Activated CD8-positive, alpha-beta memory T cell treated with anti-CD3 and anti-CD28 coated beads for 48 hours (primary cell): ENCODE measurements around the gene MARVELD1.
"Not testable (repeated sequence)": the region's sequence is repeated elsewhere in the genome, so short reads cannot be mapped to it uniquely, and the experiment has no call there.

ENCODE experiments used
- DNase-seq, 3 experiments: peaks; one replicate each; pipeline ENCODE4 v3.0.0-alpha.2; 2020; ENCODE audit warnings: low read depth in 2 of 3, low spot score in 2 of 3

Gene MARVELD1

DNA sequence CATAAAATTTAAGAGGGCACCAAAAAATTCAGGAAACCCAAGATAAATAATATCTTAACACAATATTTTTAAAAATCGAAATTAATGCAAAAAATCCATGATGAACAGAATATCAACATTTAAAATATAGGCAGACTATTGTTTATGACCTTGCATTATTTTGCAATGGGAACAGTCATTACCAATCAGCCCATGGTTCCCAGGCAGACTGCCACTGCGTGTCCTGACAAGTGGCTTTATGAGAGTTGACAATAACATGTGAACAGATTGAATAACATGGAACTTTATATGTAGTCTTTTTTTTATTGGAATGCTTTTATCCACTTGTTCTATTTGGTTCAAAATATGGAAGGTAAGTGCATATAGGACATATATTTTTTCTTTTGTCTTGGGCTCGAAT lies 23.4 kb upstream of the MARVELD1 start:
- no peak for DNase-seq

DNA sequence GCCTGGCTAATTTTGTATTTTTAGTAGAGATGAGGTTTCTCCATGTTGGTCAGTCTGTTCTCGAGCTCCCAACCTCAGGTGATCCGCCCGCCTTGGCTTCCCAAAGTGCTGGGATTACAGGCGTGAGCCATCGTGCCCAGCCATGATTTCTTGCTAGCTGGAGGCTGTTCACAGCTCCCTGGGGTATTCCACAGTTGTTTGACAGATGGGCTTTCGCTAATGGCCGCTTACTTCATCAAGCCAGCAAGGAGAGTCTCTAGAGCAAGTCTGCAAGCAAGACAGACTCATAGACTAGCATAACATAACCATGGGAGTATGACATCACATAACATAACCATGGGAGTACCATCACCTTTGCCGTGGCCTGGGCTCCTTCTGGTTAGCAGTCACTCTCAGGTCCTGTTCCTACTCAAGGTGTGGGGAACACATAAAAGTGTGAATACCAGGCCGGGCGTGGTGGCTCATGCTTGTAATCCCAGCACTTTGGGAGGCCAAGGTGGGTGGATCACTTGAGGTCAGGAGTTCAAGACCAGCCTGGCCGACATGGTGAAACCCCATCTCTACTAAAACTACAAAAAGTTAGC lies 15.4 kb upstream of the MARVELD1 start:
- DNase-seq, result not testable (repeated sequence)

DNA sequence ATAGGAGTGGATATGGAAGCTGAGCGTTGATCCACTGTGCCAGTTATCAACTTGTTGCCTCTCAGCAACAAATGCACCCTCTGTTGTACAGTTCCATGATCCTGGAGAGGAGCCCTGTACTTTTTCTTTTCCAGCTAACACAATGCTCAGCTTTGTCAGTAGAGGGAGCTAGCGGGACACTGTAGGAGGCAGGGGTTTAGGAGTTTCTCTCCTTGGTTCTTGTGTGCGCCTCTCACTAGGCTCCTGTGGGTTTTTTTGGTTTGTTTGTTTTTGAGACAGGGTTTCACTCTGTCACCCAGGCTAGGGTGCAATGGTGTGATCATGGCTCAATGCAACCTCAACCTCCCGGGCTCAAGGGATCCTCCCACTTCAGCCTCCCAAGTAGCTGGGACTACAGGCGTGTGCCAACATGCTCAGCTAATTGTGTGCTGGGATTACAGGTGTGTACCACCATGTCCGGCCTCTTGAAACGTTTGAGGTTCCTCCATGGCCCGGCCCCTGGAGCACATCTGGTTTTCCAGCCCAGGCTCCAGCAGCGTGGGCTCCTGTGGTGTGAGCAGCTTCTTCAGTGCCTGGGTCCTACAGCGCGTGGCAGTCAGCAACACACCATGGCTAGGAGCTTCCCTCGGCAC lies 12.0 kb upstream of the MARVELD1 start:
- DNase-seq, result no peak

DNA sequence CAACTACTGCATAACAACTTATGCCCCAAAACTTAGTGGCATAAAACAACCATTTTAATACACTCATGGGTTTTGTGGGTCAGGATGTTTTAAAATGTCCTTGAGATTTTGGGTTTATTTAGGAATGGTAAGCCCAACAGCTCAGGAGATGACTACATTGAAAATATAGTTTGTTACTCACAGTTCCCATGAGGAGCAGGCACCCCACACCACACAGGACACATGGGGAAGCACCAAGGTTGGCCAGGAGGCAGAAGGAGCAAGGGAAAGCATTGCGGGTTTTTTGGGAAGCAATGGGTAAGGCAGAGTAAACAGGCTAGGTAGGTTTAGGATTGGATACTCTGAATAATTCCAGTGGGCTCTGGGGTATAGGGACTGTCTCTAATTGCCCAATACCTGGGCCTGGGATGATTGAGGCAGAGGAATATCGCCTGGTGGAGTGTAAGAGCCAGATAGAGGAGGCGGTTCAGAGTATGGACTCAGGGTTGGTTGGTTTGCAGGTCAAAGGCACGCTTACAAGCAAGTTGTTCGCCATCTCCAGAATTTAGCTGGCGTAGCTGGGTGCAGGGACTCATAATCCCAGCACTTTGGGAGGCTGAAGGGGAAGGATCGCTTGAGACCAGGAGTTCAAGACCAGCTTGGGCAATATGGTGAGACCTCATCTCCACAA lies 10.0 kb upstream of the MARVELD1 start:
- DNase-seq, result no peak

DNA sequence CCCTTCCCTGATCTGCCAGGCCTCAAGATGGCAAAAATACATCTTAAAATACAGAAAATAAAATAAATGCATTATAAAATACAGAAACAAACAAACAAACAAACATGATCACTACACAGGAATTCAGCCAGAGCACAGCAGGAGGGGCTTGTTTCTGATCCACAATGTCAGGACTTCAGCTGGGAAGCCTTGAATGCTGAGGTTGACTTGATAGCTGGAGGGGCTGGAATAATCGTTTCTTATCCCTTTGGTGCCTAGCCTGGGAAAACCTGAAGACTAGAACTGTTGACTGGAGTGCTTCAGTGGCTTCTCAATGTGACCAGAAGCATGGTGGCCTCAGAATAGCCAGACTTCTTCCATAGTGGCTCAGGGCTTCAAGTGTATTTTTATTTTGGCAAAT lies 9.2 kb upstream of the MARVELD1 start:
- DNase-seq, result no peak

DNA sequence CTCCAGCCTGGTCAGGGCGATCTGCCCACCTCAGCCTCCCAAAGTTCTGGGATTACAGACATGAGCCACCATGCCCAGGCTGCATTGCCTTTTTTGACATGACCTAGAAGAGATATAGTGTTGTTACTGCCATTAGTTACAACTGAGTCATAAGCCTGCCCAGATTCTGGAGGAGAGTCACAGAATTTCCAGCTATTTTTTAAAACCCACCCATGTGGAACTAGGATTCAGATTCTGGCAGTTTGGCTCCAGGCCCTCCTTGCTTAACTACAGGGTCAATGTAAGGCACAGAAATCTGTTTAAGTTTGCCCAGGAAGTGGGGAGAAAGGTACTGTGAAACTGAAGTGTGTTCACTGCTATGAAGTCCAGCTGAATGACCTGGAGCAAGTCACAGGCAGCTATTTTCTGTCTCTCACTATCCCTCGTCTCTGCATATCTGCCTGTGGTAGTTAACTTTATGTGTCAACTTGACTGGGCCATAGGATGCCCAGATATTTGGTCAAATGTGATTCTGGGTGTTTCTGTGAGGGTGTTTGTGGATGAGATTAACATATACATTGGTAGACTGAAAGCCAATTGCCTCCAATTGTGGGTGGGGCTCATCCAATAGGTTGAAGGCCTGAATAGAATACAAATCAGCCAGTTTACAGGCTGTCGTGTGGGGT lies 8.4 kb upstream of the MARVELD1 start:
- DNase-seq, result no peak

DNA sequence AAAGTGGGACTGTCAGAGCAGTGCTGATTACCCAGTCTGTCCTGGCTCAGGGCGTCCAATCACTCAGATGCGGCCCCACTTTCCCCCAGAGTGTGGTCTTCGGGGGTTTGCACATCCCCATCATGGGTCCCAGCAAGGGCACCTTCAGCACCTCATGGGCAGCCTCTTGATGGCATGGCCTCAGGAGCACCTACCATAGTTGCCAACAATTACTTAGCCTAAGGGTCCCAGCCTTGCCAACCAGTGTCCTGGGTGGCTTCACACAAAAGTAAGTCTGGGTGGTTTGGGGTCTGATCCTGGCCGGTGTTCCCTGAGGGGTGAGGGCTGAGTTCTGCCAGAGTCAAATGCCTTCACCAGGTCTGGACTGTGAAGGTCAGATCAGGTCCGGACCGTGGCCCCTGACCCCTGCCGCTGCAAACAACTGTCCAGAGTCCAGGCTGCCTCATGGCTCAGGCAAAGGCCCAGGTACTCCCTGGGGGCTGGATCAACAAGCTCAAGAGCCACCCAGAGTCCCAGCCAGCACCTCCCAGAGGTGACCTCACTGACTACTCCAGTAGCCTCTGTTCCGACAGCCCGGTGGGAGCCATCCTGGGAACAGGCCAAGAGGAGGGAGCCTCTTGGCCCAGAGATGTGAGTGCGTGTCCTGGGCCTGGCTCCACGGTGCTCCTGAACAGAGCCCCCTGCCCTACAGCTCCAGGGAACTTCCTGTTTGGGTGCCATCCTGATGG lies 6.2 kb upstream of the MARVELD1 start:
- no peak for DNase-seq

DNA sequence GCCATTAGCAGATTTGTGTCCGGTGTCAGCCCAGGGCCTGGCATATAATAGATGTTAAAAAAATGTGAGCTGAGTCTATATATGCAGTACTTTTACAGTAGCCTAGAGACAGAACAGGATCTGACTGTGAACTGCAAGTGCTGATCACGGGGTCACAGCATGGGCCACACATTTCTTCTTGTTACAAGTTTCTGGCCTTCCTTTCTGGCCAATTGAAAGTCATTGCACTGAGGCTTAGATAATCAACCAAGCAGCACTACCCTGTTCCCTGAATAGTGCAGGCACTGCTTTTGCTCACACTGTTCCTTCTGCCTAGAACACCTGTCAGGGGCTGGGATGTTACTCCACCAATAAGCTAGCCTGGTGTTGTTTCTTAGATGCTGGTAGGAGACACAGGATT lies 5.4 kb upstream of the MARVELD1 start:
- DNase-seq, result no peak

DNA sequence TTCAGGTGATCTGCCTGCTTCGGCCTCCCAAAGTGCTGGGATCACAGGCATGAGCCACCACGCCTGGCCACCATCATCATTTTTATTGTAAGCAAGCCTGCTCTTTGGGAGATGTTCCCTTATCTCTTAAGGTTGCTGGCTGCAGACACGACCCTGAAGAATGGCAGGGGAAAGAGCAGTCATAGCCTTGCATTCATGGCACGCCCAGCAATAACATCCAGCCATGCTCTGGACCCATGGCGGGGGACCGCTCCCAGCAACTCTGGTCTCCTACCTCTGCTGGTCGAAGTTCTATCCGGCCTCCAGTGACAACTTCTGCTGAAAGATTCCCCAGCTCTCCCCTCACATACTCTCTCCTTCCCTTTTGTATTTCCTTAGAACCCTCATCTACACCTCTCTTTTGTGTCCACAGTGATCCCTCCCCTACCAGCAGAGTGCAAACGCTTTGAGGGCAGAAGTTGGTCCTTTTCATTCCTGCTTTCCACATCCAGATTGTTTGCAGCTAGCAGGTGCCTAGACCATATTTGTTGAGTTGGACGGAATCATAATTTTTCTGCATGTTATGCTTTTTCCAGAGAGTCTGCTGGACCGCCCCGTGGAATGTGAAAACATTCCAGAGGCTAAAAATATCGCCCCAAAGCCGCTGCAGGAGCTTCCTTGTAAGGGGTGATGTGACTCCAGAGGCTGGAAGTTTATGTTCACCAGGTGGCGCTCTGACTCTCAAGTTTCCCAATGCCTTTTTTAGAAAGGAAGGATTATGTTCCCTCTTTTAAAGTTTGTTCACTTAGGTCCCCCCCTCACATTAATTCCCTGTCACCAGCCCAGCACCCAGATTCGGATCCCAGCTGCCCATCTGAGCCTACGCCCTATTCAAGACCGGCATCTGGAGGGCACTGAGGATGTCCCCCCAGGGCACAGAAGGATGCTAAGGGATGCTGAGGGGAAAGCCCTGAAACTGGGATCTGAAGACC lies 4.3 kb upstream of the MARVELD1 start:
- DNase-seq, result no peak

DNA sequence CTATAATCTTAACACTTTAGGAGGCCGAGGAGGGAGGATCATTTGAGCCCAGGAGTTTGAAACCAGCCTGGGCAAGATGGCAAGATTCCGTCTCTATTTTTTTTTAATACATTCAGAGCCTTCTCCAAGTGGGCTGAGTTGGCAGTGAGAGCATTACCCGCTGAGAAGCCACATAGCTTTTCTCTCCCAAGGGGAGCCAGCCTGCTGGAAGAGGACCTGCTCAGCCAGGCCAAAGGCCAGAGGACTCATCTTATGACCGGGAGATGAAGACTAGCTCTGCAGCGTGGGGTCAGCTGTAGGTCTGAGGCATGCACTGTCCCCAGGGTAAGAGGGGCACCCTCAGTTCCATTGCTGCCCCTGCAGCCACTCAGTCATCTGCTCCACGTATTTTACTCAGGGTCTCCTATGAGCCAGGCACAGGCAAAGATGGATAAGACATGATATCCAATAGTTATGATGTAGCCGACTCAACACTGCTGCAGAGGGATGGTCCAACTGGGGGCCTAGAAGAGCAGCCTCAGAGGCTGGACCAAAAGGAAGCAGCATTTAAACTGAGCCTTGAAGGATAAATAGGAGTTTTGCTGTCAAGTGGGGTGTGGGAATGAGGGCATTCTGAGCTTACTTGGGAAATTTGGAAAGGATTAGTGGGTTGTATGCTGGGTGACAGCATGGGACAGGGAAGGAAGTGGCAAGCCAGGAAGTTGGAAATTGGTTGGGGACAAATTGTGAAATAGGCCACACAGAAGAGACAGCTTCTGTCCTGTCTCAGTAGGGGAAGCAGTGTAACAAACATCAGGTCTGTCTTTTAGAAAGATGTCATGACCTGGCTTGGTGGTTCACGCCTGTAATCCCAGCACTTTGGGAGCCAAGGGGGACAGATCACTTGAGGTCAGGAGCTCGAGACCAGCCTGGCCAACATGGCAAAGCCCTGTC lies 1.6 kb upstream of the MARVELD1 start:
- DNase-seq, result no peak

DNA sequence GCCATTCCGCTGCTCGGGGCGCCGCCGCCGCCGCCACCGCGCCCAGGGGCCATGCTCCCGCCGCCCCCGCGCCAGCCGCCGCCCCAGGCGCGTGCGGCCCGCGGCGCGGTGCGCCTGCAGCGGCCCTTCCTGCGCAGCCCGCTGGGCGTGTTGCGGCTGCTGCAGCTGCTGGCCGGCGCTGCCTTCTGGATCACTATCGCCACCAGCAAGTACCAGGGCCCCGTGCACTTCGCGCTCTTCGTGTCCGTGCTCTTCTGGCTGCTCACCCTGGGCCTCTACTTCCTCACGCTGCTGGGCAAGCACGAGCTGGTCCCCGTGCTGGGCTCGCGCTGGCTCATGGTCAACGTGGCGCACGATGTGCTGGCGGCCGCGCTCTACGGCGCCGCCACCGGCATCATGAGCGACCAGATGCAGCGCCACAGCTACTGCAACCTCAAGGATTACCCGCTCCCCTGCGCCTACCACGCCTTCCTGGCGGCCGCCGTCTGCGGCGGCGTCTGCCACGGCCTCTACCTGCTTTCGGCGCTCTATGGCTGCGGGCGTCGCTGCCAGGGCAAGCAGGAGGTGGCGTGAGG lies 383 bp downstream of the MARVELD1 start:
- DNase-seq, result peak; percentile 22 to 27 (median 23)

DNA sequence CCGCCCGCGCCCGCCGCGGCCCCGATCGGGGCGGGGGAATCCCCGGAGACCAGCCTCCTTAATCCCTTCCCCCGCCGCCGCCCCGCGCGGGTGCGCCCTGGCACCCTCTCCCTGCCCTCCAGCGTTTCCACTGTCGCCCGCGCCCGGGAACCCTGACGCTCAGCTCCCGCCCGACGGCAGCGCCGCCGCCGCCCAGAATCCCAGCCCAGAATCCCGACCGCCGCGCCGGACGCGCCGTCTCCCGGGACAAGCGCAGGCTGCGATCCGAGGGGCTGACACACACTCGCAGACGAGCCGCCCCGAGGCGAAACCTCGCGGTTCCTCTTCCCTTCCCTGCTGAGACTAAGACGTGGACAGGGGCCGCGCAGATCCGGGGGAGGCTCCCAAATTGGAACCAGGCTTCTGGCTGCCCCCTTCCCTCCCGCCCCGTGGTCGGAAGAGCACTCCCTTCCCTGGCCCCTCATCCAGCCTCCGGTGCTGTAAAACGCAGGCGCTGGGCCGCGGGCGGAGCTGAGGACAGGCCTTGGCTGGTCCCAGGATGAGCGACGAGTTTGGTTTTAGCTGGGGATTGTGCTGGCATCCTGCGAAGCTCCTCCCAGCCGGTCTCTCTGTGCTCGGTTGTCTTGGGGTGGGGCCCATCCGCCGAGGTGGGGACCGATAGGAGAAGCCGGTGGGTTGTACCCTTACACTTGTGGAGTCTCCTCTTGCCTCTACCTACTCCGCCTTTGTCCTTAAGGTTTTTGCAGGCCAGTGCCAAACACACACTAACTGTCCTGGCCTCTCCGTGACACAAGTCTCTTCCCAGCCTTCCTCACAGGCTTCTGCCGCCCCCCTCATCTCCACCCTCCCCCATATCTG lies 1.1 kb downstream of the MARVELD1 start:
- DNase-seq, result peak in 1 of 3 experiments; percentile 14

DNA sequence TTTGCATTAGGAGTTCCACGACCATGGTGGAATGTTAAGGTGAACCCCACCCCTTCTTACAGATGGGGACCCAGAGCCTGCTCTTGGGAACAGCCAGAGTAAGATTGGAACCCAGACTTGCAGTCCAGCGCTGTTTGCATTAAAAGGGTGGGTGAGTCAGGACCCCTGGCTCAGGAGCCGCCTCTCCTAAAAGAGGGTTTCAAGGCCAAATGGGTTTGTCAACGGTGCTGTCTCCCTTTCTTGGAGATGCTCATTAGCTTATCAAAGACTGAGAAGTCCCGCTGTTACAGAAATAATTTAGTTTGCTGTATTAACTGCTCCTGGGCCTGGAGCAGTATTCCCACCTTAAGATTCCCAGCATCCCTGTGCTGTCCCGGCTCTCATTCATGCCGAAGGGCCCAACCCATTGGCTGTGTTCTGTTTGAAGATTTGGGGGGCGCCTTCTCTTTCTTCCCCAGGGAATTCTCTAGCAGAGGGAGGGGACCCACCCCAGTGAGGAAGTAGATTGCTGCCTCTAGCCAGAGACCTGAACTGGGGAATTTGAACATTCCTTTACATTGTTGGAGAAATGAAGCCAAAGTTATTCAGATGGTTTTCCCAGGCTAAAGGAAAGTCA lies 1.8 kb downstream of the MARVELD1 start:
- DNase-seq, result no peak

DNA sequence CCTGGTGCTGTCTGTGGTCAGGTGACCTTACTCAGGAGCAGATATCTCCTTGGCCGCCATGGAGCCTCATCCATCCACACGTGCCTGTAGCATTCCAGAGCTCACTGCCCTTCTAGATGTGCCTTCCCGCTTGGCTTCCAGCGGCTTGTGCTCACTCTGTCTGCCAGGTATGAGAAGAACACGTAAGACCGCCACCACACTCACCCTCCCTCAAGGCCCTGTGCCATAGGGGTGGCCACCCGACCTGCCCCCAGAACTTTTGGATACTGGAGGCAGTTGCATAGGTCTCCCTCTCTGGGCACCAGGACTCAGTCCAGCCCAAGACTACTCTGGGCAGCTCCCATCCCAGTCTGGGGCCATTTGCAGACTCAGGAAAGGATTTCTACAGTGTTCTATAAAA lies 4.1 kb downstream of the MARVELD1 start:
- DNase-seq, result no peak

DNA sequence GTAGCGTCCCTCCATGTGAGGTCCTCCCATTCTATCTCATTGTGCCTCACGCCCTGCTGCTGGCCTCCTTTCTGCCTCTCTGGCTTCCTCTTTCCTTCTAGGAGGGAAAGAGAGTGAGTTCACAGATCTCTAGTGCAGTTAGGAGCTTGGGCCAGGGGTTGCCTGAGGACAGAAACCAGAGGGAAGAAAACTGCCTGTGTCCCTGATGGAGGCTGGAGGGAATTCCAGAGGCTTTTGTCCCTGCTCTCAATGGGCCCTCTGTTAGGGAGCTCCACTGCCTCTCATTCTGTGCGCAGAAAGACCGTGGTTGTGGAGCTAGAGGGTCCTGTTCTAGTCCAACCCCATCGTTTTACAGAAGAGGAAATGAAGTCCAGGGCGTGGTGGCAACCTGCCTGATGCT lies 4.6 kb downstream of the MARVELD1 start:
- no peak for DNase-seq

DNA sequence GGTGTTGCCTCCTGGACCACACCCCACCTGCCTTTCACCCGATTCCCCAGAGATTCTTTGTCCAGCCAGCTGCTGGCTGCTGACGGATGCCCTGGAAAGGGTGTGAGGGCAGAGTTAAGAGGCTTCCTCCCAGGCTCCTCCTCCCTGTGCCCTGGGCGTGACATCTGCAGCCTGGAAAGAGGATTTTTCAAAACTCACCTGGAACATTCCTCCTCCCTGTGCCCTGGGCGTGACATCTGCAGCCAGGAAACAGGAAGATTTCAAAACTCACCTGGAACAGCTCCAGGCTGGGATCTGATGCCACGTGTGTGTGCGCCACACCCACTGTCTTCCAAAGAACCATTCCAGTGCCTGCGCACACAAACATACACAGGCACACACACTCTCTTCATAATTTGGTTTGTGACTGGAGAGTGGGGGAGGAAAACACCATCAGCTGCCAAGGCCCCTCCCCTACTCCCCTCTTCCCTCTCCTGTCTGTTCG lies 5.2 kb downstream of the MARVELD1 start:
- DNase-seq, result no peak

DNA sequence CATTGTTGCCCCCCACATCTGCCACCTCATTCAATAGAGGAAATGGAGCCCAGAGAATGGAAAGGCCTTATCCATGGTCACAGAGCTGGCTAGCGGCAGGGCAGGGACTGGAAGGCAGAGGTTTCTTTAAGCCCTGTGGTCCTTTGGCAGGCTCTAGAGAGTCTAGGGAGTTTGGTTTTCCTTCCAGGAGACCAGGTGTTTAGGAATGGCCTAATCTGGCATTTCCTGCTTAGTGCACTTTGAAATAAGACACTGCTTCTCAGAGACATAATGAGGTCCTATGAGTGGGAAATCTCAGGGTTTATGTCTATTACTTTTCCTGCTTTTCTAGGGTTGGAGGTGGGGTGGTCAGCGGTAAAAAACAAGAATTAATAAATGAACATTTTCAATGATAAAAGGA lies 6.1 kb downstream of the MARVELD1 start:
- no peak for DNase-seq
